RWPE2 (cell line): Measurements from ENCODE around the gene BHLHE23.

Experiments used
- ATAC-seq: fragments of 200-7000 bp; cut with Tn5 transposase; 3 replicates; pipeline ENCODE4 v1.9.1; 2021; ENCODE audit warnings: low read depth
- DNase-seq: peaks from one replicate; pipeline ENCODE4 v3.0.0-alpha.2; 2020; ENCODE audit warnings: low spot score
- H3K27ac ChIP-seq: fragments of 450-650 bp; 2 replicates; pipeline ENCODE4 v1.5.1; 2017; ENCODE audit warnings: mild to moderate bottlenecking; ENCODE audit not compliant: poor library complexity, severe bottlenecking
- H3K27me3 ChIP-seq: fragments of 250-450 bp; sonication (Bioruptor Pico); 2 replicates; pipeline ENCODE4 v1.5.1; 2021; ENCODE audit warnings: mild to moderate bottlenecking, moderate library complexity; ENCODE audit not compliant: insufficient read depth, poor library complexity, severe bottlenecking
- H3K36me3 ChIP-seq: fragments of 250-450 bp; sonication (Bioruptor Pico); 2 replicates; pipeline ENCODE4 v1.5.1; 2020; ENCODE audit warnings: low read depth, mild to moderate bottlenecking, moderate library complexity
- H3K4me1 ChIP-seq: fragments of 250-450 bp; sonication (Bioruptor Pico); 2 replicates; pipeline ENCODE4 v1.5.1; 2021; ENCODE audit warnings: mild to moderate bottlenecking, moderate library complexity; ENCODE audit not compliant: insufficient read depth, poor library complexity, severe bottlenecking
- H3K4me3 ChIP-seq: fragments of 250-450 bp; sonication (Bioruptor Pico); 2 replicates; pipeline ENCODE4 v1.5.1; 2021; ENCODE audit warnings: mild to moderate bottlenecking, moderate library complexity; ENCODE audit not compliant: severe bottlenecking
- H3K9me3 ChIP-seq: fragments of 250-450 bp; sonication (Bioruptor Pico); 2 replicates; pipeline ENCODE4 v1.5.1; 2021; ENCODE audit warnings: mild to moderate bottlenecking, moderate library complexity; ENCODE audit not compliant: severe bottlenecking
- CTCF ChIP-seq: fragments of 450-650 bp; IDR thresholded peaks from one replicate; pipeline ENCODE4 v1.5.1; 2017; ENCODE audit warnings: mild to moderate bottlenecking, moderate library complexity; ENCODE audit not compliant: poor library complexity, severe bottlenecking

BHLHE23 gene

GRCh38 chr20:63028461-63028921, 21.7 kb upstream of the BHLHE23 start:
- Histone ChIP-seq H3K27ac (no peak overlapping the region), H3K4me1 (no peaks in the 10 kb centered on the region), H3K4me3 (no peak overlapping the region), H3K36me3 (no peaks in the 10 kb centered on the region), H3K9me3 (no peaks in the 10 kb centered on the region), H3K27me3 (peaks cover 90% of the 10 kb centered on the region)
- peak; percentile 78 for DNase-seq
- peak; percentile 24 for TF ChIP-seq CTCF
- no peak for ATAC-seq

GRCh38 chr20:63027922-63028389, 21.2 kb upstream of the BHLHE23 start:
- H3K4me3 ChIP-seq, result no peak overlapping the region

GRCh38 chr20:63027221-63027921, 20.6 kb upstream of the BHLHE23 start:
- H3K4me3 ChIP-seq, result no peak overlapping the region

More at GRCh38 chr20:63027922-63028389, 21.2 kb upstream of the BHLHE23 start:
- Histone ChIP-seq H3K27me3 (peaks cover 90% of the 10 kb centered on the region), H3K36me3 (no peaks in the 10 kb centered on the region), H3K27ac (no peak overlapping the region), H3K9me3 (no peaks in the 10 kb centered on the region), H3K4me1 (no peaks in the 10 kb centered on the region)
- DNase-seq (peak; percentile 84), ATAC-seq (peak; percentile 48)
- no peak for TF ChIP-seq CTCF

GRCh38 chr20:63026582-63027165, 19.9 kb upstream of the BHLHE23 start:
- Histone ChIP-seq H3K27ac (no peak overlapping the region), H3K27me3 (peaks cover 90% of the 10 kb centered on the region), H3K36me3 (no peaks in the 10 kb centered on the region), H3K4me3 (no peak overlapping the region), H3K4me1 (no peaks in the 10 kb centered on the region), H3K9me3 (no peaks in the 10 kb centered on the region)
- ATAC-seq (no peak), DNase-seq (peak; percentile 85)
- no peak for TF ChIP-seq CTCF

More at GRCh38 chr20:63027221-63027921, 20.6 kb upstream of the BHLHE23 start:
- peaks cover 90% of the 10 kb centered on the region for H3K27me3 ChIP-seq
- DNase-seq, result peak; percentile 78
- H3K27ac ChIP-seq, result no peak overlapping the region
- no peaks in the 10 kb centered on the region for H3K9me3 ChIP-seq
- H3K36me3 ChIP-seq, result no peaks in the 10 kb centered on the region
- no peak for TF ChIP-seq CTCF
- H3K4me1 ChIP-seq, result no peaks in the 10 kb centered on the region
- no peak for ATAC-seq
